ENCODE results near the gene LIFR.
"Not testable (repeated sequence)": the region's sequence is repeated elsewhere in the genome, so short reads cannot be mapped to it uniquely, and the experiment has no call there.

Gene LIFR

DNA sequence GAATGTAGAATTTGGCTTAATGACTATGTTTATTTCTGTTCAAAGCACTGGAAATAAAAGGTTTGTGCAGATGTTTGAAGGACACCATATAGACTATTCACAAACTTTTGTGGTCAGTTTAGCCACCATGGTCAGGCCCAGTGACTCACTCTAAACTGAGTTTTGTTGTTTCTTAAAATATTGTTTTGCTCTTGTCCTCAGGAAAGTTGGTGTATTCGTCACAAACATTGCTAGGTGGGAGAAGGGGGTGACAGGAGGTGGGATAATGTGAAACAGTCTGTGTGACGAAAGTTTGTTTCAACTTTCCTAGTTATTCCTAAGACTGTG is 35.0 kb upstream of the LIFR start:
- ATAC-seq (no peak), DNase-seq (no peak)
- Mint-ChIP-seq H3K4me3 (no peak overlapping the region), H3K27me3 (peaks cover 10% of the 10 kb centered on the region), H3K4me1 (no peaks in the 10 kb centered on the region), H3K9me3 (no peaks in the 10 kb centered on the region), H3K27ac (no peak overlapping the region)

GRCh38 chr5:38590838-38591522 is 34.5 kb upstream of the LIFR start:
- Mint-ChIP-seq H3K4me3 (no peak overlapping the region), H3K9me3 (no peaks in the 10 kb centered on the region), H3K27me3 (peaks cover 14% of the 10 kb centered on the region), H3K4me1 (no peaks in the 10 kb centered on the region), H3K27ac (no peak overlapping the region)
- DNase-seq (no peak), ATAC-seq (no peak)

- Mint-ChIP-seq H3K9me3 (no peaks in the 10 kb centered on the region), H3K4me1 (no peaks in the 10 kb centered on the region), H3K4me3 (no peak overlapping the region), H3K27me3 (peaks cover 13% of the 10 kb centered on the region), H3K27ac (no peak overlapping the region)
- no peak for ATAC-seq
- DNase-seq: no peak
Observed at GRCh38 chr5:38589629-38590028, 33.2 kb upstream of the LIFR start.

- no peak for ATAC-seq
- no peaks in the 10 kb centered on the region for H3K9me3 Mint-ChIP-seq
- H3K27ac Mint-ChIP-seq: no peak overlapping the region
- DNase-seq: no peak
- H3K4me1 Mint-ChIP-seq: peaks cover 6% of the 10 kb centered on the region
- H3K27me3 Mint-ChIP-seq: peaks cover 45% of the 10 kb centered on the region
- no peak overlapping the region for H3K4me3 Mint-ChIP-seq
Observed at GRCh38 chr5:38585816-38586215, 29.4 kb upstream of the LIFR start.

DNA sequence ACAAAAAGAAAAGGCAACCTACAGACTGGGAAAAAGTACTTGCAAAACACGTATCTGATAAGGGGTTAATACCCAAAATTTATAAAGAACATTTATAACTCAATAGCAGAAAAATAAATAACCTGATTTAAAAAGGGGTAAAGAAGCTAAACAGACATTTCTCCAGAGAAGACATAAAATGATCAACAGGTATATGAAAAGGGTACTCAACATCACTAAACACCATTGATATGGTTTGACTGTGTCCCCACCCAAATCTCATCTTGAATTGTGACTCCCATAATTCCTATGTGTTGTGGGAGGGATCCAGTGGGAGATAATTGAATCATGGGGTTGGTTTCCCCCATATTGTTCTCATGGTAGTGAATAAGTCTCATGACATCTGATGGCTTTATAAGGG is 27.1 kb upstream of the LIFR start:
- no peaks in the 10 kb centered on the region for H3K9me3 Mint-ChIP-seq
- H3K27me3 Mint-ChIP-seq: peaks cover 54% of the 10 kb centered on the region
- no peak overlapping the region for H3K27ac Mint-ChIP-seq
- peaks cover 6% of the 10 kb centered on the region for H3K4me1 Mint-ChIP-seq
- ATAC-seq (no peak), DNase-seq (no peak)
- H3K4me3 Mint-ChIP-seq: no peak overlapping the region

GRCh38 chr5:38582975-38583319 is 26.5 kb upstream of the LIFR start:
- H3K9me3 Mint-ChIP-seq: no peaks in the 10 kb centered on the region
- H3K4me1 Mint-ChIP-seq: peaks cover 6% of the 10 kb centered on the region
- H3K27me3 Mint-ChIP-seq: peaks cover 54% of the 10 kb centered on the region
- no peak for DNase-seq
- no peak for ATAC-seq
- no peak overlapping the region for H3K4me3 Mint-ChIP-seq
- H3K27ac Mint-ChIP-seq: no peak overlapping the region

DNA sequence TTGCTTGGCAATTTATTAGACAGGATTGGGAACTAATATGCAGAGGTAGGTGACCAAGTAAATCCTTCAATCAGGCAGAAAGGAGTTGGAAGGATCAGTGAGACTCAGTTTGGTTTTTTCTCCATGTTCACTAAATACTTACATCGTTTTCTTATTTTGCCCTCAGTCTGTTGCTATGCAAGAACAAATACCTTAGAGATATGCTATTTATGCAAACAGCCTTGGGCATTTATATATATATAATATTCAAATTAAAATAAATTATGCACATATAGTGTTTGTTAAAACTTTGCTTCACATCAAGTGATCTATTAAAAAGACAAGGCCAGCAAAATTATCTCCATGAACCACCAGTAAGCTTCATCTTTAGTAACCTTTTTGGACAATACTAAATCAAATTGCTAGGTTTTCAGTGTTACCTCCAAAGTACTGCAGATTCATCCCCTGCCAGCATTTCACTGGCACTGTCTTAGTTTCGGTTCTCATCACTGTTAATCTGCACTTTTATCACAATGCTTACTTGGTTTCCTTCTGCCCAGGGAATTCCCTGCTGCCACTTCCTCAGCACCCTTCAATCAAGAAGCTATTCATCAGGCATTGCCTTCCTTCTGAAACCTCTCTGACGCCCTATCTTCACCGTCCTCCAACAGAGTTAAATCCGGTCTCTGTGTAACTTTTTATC is 26.0 kb upstream of the LIFR start:
- Mint-ChIP-seq H3K27ac (no peak overlapping the region), H3K4me1 (peaks cover 6% of the 10 kb centered on the region), H3K4me3 (no peak overlapping the region), H3K27me3 (peaks cover 54% of the 10 kb centered on the region), H3K9me3 (no peaks in the 10 kb centered on the region)
- no peak for ATAC-seq
- DNase-seq: no peak

GRCh38 chr5:38581597-38581996 is 25.2 kb upstream of the LIFR start:
- H3K9me3 Mint-ChIP-seq: no peaks in the 10 kb centered on the region
- peaks cover 6% of the 10 kb centered on the region for H3K4me1 Mint-ChIP-seq
- H3K27me3 Mint-ChIP-seq: peaks cover 54% of the 10 kb centered on the region
- no peak overlapping the region for H3K4me3 Mint-ChIP-seq
- no peak for DNase-seq
- H3K27ac Mint-ChIP-seq: no peak overlapping the region
- ATAC-seq: no peak

- Mint-ChIP-seq H3K4me1 (peaks cover 6% of the 10 kb centered on the region), H3K9me3 (no peaks in the 10 kb centered on the region), H3K27ac (no peak overlapping the region), H3K4me3 (no peak overlapping the region), H3K27me3 (peaks cover 41% of the 10 kb centered on the region)
- ATAC-seq: no peak
- DNase-seq: no peak
Observed at GRCh38 chr5:38579105-38579504, 22.7 kb upstream of the LIFR start.

GRCh38 chr5:38576961-38577684 is 20.7 kb upstream of the LIFR start:
- Mint-ChIP-seq H3K27me3 (peaks cover 31% of the 10 kb centered on the region), H3K27ac (no peak overlapping the region), H3K4me1 (no peaks in the 10 kb centered on the region), H3K4me3 (no peak overlapping the region), H3K9me3 (no peaks in the 10 kb centered on the region)
- DNase-seq: no peak
- ATAC-seq: peak; percentile 50

DNA sequence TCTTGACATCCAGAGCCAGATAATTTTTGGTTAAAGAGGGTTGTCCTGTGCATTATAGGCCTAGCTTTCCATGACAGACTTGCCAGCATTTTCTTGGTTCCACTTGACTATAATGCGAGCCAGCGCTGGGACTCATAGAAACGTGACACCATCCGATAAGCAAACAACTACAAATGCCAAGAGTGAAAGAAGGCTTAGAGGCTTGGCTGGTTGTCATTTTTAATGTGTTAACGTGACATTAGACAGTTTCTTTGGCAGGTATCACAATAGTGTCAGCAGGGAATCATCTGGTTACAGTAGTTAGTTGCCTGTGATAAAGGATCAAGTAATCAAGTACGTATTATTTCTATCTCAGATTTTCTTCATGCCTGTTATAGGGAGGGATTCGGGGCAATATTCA is 20.0 kb upstream of the LIFR start:
- no peak overlapping the region for H3K4me3 Mint-ChIP-seq
- no peak overlapping the region for H3K27ac Mint-ChIP-seq
- H3K27me3 Mint-ChIP-seq: peaks cover 24% of the 10 kb centered on the region
- H3K9me3 Mint-ChIP-seq: no peaks in the 10 kb centered on the region
- ATAC-seq: no peak
- no peak for DNase-seq
- H3K4me1 Mint-ChIP-seq: no peaks in the 10 kb centered on the region

GRCh38 chr5:38575476-38575875 is 19.0 kb upstream of the LIFR start:
- ATAC-seq (no peak), DNase-seq (no peak)
- Mint-ChIP-seq H3K4me3 (no peak overlapping the region), H3K27ac (no peak overlapping the region), H3K27me3 (peaks cover 14% of the 10 kb centered on the region), H3K4me1 (no peaks in the 10 kb centered on the region), H3K9me3 (no peaks in the 10 kb centered on the region)

- no peak for ATAC-seq
- DNase-seq: no peak
- Mint-ChIP-seq H3K9me3 (no peaks in the 10 kb centered on the region), H3K27ac (no peak overlapping the region), H3K4me1 (no peaks in the 10 kb centered on the region), H3K4me3 (no peak overlapping the region), H3K27me3 (peaks cover 13% of the 10 kb centered on the region)
Observed at GRCh38 chr5:38574009-38574408, 17.6 kb upstream of the LIFR start.

- Mint-ChIP-seq H3K4me3 (no peak overlapping the region), H3K9me3 (no peaks in the 10 kb centered on the region), H3K27me3 (peaks cover 17% of the 10 kb centered on the region), H3K4me1 (no peaks in the 10 kb centered on the region), H3K27ac (no peak overlapping the region)
- ATAC-seq (no peak), DNase-seq (no peak)
Observed at GRCh38 chr5:38573521-38573920, 17.1 kb upstream of the LIFR start.

DNA sequence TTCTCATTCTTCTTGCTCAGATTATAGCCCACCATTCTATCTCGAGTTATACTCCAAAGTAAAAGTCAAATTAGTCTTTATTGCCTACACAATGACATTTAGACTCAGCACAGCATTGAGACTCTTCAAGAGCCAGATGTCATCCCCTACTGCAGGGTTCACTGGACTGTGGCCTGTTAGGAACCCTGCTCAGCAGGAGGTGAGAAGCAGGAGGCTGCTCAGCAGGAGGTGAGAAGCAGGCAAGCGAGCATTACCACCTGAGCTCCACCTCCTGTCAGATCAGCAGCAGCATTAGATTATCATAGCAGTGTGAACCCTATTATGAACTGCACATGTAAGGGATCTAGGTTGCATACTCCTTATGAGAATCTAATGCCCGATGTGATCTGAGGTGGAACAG is 12.7 kb upstream of the LIFR start:
- DNase-seq (no peak), ATAC-seq (no peak)
- H3K4me1 Mint-ChIP-seq: no peaks in the 10 kb centered on the region
- H3K27ac Mint-ChIP-seq: no peak overlapping the region
- peaks cover 28% of the 10 kb centered on the region for H3K27me3 Mint-ChIP-seq
- H3K9me3 Mint-ChIP-seq: no peaks in the 10 kb centered on the region
- H3K4me3 Mint-ChIP-seq: no peak overlapping the region

GRCh38 chr5:38567306-38567705 is 10.9 kb upstream of the LIFR start:
- H3K4me3 Mint-ChIP-seq, H3K27ac Mint-ChIP-seq, H3K9me3 Mint-ChIP-seq, H3K4me1 Mint-ChIP-seq, DNase-seq, ATAC-seq: not testable (repeated sequence)
- H3K27me3 Mint-ChIP-seq: peaks cover 35% of the 10 kb centered on the region

All from stimulated activated naive CD8-positive, alpha-beta T cell treated with anti-CD3 and anti-CD28 coated beads, Interleukin-15, amount 100 ng/mL, for 72 hours (primary cell).